Measurements from ENCODE around the gene CCT6A.

Gene CCT6A

DNA sequence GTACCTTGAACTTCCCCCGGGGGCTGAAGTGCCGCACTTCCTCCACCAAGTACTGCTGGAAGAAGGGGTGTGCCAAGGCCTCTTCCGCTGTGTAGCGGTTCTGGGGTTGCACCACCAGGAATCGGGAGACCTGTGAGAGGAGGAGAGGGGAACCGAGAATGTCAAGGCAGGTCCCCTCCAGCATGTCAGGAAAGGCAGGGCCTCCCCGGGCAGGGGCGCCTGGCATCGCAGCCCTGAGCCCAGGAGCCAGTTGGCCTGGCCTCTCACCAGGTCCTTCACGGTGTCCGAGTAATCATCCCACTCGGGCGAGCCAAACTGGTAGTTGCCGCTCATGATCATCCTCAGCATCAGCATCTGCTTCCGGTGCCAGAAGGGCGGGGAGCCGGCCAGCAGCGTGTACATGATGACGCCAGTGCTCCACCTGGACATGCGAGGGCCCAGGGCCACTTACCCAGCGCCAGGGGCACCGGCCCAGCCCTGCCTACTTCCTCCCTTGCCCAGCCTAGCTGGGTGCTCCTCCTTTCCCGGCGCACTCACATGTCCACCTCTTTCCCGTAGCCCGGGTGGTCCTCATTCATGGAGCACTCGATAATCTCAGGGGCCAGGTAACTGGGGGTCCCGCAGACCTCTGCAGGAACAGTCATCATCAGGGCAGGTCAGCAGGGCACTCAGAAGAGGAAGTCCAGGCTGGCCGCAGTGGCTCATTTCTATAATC is 30.2 kb downstream of the CCT6A start:
- Histone ChIP-seq H4K20me1 (ENCODE audit: low read depth, low read length) (no peaks in the 10 kb centered on the region), H3K79me2 (ENCODE audit: insufficient read depth, low read length) (no peaks in the 10 kb centered on the region), H3K36me3 (ENCODE audit: low read length) (peaks cover 6% of the 10 kb centered on the region), H3K27ac (ENCODE audit: low read depth, low read length) (no peak overlapping the region), H3F3A (ENCODE audit: insufficient read depth) (no peaks in the 10 kb centered on the region), H2AFZ (ENCODE audit: low read depth, low read length, severe bottlenecking) (no peak overlapping the region), H3K4me3 (ENCODE audit: insufficient read depth, low read length, poor library complexity, severe bottlenecking) (no peak overlapping the region), H3K9me2 (replicated peaks; ENCODE audit: insufficient read depth, low read length) (no peaks in the 10 kb centered on the region), H3K9ac (ENCODE audit: low read length) (no peak overlapping the region), H3K4me2 (ENCODE audit: low read depth, low read length, poor library complexity, severe bottlenecking) (no peak overlapping the region), H3K27me3 (ENCODE audit: low read length) (no peaks in the 10 kb centered on the region), H3K9me3 (ENCODE audit: insufficient read depth, low read length) (no peaks in the 10 kb centered on the region)
- TF ChIP-seq EZH2phosphoT487 (conservative IDR thresholded peaks at IDR 0.05; ENCODE audit: low read length) (no peak), CTCF (IDR thresholded peaks at IDR 0.05; ENCODE audit: insufficient read depth, low read length, poor library complexity, severe bottlenecking) (no peak)

- no peaks in the 10 kb centered on the region for H3K79me2 ChIP-seq (ENCODE audit: insufficient read depth, low read length)
- H3K4me3 ChIP-seq (ENCODE audit: insufficient read depth, low read length, poor library complexity, severe bottlenecking), result no peak overlapping the region
- H3K9me3 ChIP-seq (ENCODE audit: insufficient read depth, low read length), result no peaks in the 10 kb centered on the region
- H3K9ac ChIP-seq (ENCODE audit: low read length), result no peak overlapping the region
- H2AFZ ChIP-seq (ENCODE audit: low read depth, low read length, severe bottlenecking), result no peak overlapping the region
- no peaks in the 10 kb centered on the region for H3F3A ChIP-seq (ENCODE audit: insufficient read depth)
- H4K20me1 ChIP-seq (ENCODE audit: low read depth, low read length), result no peaks in the 10 kb centered on the region
- no peak for TF ChIP-seq EZH2phosphoT487 (conservative IDR thresholded peaks at IDR 0.05; ENCODE audit: low read length)
- no peak for TF ChIP-seq CTCF (IDR thresholded peaks at IDR 0.05; ENCODE audit: insufficient read depth, low read length, poor library complexity, severe bottlenecking)
- H3K27me3 ChIP-seq (ENCODE audit: low read length), result no peaks in the 10 kb centered on the region
- peaks cover 3% of the 10 kb centered on the region for H3K36me3 ChIP-seq (ENCODE audit: low read length)
- no peaks in the 10 kb centered on the region for H3K9me2 ChIP-seq (replicated peaks; ENCODE audit: insufficient read depth, low read length)
- no peak overlapping the region for H3K27ac ChIP-seq (ENCODE audit: low read depth, low read length)
- H3K4me2 ChIP-seq (ENCODE audit: low read depth, low read length, poor library complexity, severe bottlenecking), result no peak overlapping the region
These were observed 31.7 kb downstream of the CCT6A start for GRCh38 chr7:56083150-56083785.

- Histone ChIP-seq H2AFZ (ENCODE audit: low read depth, low read length, severe bottlenecking) (no peak overlapping the region), H3K9me3 (ENCODE audit: insufficient read depth, low read length) (no peaks in the 10 kb centered on the region), H3K9me2 (replicated peaks; ENCODE audit: insufficient read depth, low read length) (no peaks in the 10 kb centered on the region), H3K27ac (ENCODE audit: low read depth, low read length) (no peak overlapping the region), H4K20me1 (ENCODE audit: low read depth, low read length) (no peaks in the 10 kb centered on the region), H3K79me2 (ENCODE audit: insufficient read depth, low read length) (no peaks in the 10 kb centered on the region), H3K36me3 (ENCODE audit: low read length) (no peaks in the 10 kb centered on the region), H3K4me2 (ENCODE audit: low read depth, low read length, poor library complexity, severe bottlenecking) (no peak overlapping the region), H3K4me3 (ENCODE audit: insufficient read depth, low read length, poor library complexity, severe bottlenecking) (no peak overlapping the region), H3K27me3 (ENCODE audit: low read length) (no peaks in the 10 kb centered on the region), H3K9ac (ENCODE audit: low read length) (no peak overlapping the region), H3F3A (ENCODE audit: insufficient read depth) (no peaks in the 10 kb centered on the region)
- TF ChIP-seq CTCF (IDR thresholded peaks at IDR 0.05; ENCODE audit: insufficient read depth, low read length, poor library complexity, severe bottlenecking) (no peak), EZH2phosphoT487 (conservative IDR thresholded peaks at IDR 0.05; ENCODE audit: low read length) (no peak)
These were observed 35.2 kb downstream of the CCT6A start for GRCh38 chr7:56086761-56087160.

All from SU-DHL-6 (cell line).